Measurements from ENCODE around the gene GLIS1. TPM values are rescaled to one million over a fixed set of nuclear protein-coding genes. Genes with fewer than 3 reads are reported as not detected.

Gene GLIS1
- total RNA-seq, 1 experiment from 2014 or later = 0.28 TPM

DNA sequence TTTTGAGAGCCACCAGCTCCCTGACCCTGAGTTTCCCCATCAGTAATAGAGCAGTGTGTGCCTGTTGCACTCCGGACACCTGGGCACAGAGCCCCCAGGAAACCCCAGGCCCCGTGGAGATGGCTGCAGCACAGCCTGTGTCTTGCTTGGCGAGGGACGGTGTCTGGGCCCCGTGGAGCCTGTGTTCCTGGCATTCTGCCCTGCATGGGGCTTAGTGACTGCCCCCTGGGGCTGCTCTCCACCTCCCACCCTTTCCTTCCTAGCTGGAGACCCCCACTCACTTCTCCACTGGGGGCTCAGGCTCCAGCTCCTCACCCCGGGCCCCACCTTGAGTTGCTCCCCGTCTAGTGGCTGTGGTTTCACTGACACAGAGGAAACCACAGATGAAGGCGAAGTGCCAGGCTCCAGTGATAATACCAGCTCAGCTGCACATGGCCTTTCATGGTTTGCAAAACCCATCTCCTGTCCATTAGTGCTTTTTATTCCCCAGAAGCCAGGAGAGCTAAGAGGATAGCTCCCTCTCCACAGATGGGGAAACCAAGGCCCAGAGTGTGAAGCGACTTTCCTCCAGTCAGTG lies 240.3 kb downstream of the GLIS1 start:
- Histone ChIP-seq H2BK20ac (ENCODE audit: low read depth, low read length, poor library complexity, severe bottlenecking) (no peak overlapping the region), H2AK5ac (ENCODE audit: insufficient read length, low read length) (no peak overlapping the region), H3K27ac (ENCODE audit: insufficient read length, low read depth, low read length) (no peak overlapping the region), H3T11ph (ENCODE audit: low read length) (no peak overlapping the region), H3K23me2 (ENCODE audit: insufficient read length, low read depth, low read length, poor library complexity, severe bottlenecking) (no peaks in the 10 kb centered on the region), H2BK15ac (ENCODE audit: low read depth, low read length) (no peak overlapping the region), H4K5ac (ENCODE audit: insufficient read length, low read depth, low read length) (no peak overlapping the region), H3K79me2 (ENCODE audit: insufficient read depth, low read length) (no peaks in the 10 kb centered on the region), H3K4me1 (ENCODE audit: insufficient read depth, low read length) (no peaks in the 10 kb centered on the region; the same call in 1 of the 2 replicates), H3K9me3 (ENCODE audit: control insufficient read depth, low read depth, low read length) (no peaks in the 10 kb centered on the region), H3K56ac (ENCODE audit: insufficient read length, low read depth, low read length) (no peak overlapping the region), H3K18ac (ENCODE audit: insufficient read length, low read depth, low read length) (no peak overlapping the region), H4K91ac (ENCODE audit: insufficient read length, low read depth, low read length) (no peak overlapping the region), H2AFZ (ENCODE audit: low read length) (no peak overlapping the region), H4K20me1 (ENCODE audit: control insufficient read depth, insufficient read depth, insufficient read length) (no peaks in the 10 kb centered on the region), H3K27me3 (ENCODE audit: insufficient read depth, low read length) (no peaks in the 10 kb centered on the region), H2BK12ac (ENCODE audit: insufficient read length, low read depth, low read length) (no peak overlapping the region), H3K9ac (ENCODE audit: extremely low read depth, insufficient read length, low read length) (no peak overlapping the region), H3K4me2 (ENCODE audit: insufficient read depth, insufficient read length, low read length) (no peak overlapping the region), H2BK5ac (ENCODE audit: insufficient read length, low read length) (no peak overlapping the region), H3K14ac (ENCODE audit: insufficient read depth, low read length) (peak overlapping the region; percentile 22; the same call in 1 of the 2 replicates), H3K23ac (ENCODE audit: insufficient read length, low read depth, low read length) (no peak overlapping the region), H2BK120ac (ENCODE audit: low read depth, low read length, poor library complexity, severe bottlenecking) (no peak overlapping the region), H4K8ac (replicated peaks; ENCODE audit: insufficient read length, low read depth, low read length) (no peak overlapping the region), H3K79me1 (ENCODE audit: insufficient read depth, low read depth, low read length, poor library complexity, severe bottlenecking) (no peaks in the 10 kb centered on the region), H3K4ac (ENCODE audit: low read depth, low read length) (no peak overlapping the region)
- no peak overlapping the region for H3K27ac Mint-ChIP-seq
- WGBS (ENCODE audit: extremely low coverage, insufficient read length, low lambda C conversion rate) = no CpG with 5 or more reads among the region's 9 CpGs
- H3K4me3 Mint-ChIP-seq = no peak overlapping the region
- peaks cover 5 to 17% of the 10 kb centered on the region in 2 experiments for H3K4me1 Mint-ChIP-seq
- H3K27me3 Mint-ChIP-seq (ENCODE audit: low read depth) = peaks cover 10% of the 10 kb centered on the region
- no peaks in the 10 kb centered on the region for H3K36me3 Mint-ChIP-seq (ENCODE audit: insufficient read depth in 1 of 3, low read depth in 3 of 3)
- no peak for TF ChIP-seq CTCF (conservative IDR thresholded peaks at IDR 0.05)
- no peaks in the 10 kb centered on the region; a peak in 1 of 5 replicates for H3K9me3 Mint-ChIP-seq
- DNase-seq = no peak
